K562 (cell line): Measurements from ENCODE around the gene COL8A2. TPM values are rescaled to one million over a fixed set of nuclear protein-coding genes. Genes with fewer than 3 reads are reported as not detected.

Source experiments
- BCL6 ChIP-seq: fragments of 250-450 bp; sonication (Bioruptor Pico); IDR thresholded peaks from 2 replicates; pipeline ENCODE4 v1.4.0; 2020
- BRF1 ChIP-seq: IDR thresholded peaks from 3 replicates; pipeline ENCODE4 v1.6.1; 2011; ENCODE audit warnings: borderline replicate concordance, mild to moderate bottlenecking; ENCODE audit not compliant: insufficient read length; ENCODE audit errors: extremely low read depth
- CTBP1 ChIP-seq: fragments of 450-650 bp; IDR thresholded peaks from 2 replicates; pipeline ENCODE4 v1.6.1; 2016; ENCODE audit warnings: borderline replicate concordance
- DPF2 ChIP-seq: fragments of 450-650 bp; IDR thresholded peaks from 2 replicates; pipeline ENCODE4 v1.6.1; 2016
- E2F4 ChIP-seq: sonication (generic); formaldehyde crosslinking; IDR thresholded peaks from 2 replicates; pipeline ENCODE4 v1.8.0; 2022; ENCODE audit warnings: mild to moderate bottlenecking, low read depth, missing genetic modification reagents
- ESRRA ChIP-seq: fragments of 450-650 bp; IDR thresholded peaks from 2 replicates; pipeline ENCODE4 v1.6.1; 2014; ENCODE audit warnings: low read depth, mild to moderate bottlenecking, moderate library complexity, borderline replicate concordance
- EWSR1 ChIP-seq: fragments of 450-650 bp; IDR thresholded peaks from 2 replicates; pipeline ENCODE4 v1.6.1; 2018; ENCODE audit warnings: borderline replicate concordance, mild to moderate bottlenecking, low read depth, moderate library complexity; ENCODE audit not compliant: partially characterized antibody
- FOXK1 ChIP-seq: sonication (generic); formaldehyde crosslinking; IDR thresholded peaks from 2 replicates; pipeline ENCODE4 v1.8.0; 2022; ENCODE audit warnings: missing genetic modification reagents, mild to moderate bottlenecking, borderline replicate concordance
- HDAC1 ChIP-seq, 2 experiments: fragments of 450-650 bp; IDR thresholded peaks; 2 replicates each; pipeline ENCODE4 v1.6.1; 2016 to 2017; ENCODE audit warnings: inconsistent platforms in 1 of 2, mild to moderate bottlenecking in 1 of 2, moderate library complexity in 1 of 2
- HES1 ChIP-seq: fragments of 450-650 bp; IDR thresholded peaks from 2 replicates; pipeline ENCODE4 v1.6.1; 2016; ENCODE audit warnings: low read depth, mild to moderate bottlenecking, moderate library complexity
- HMGXB4 ChIP-seq: sonication (generic); formaldehyde crosslinking; IDR thresholded peaks from 2 replicates; pipeline ENCODE4 v1.8.1; 2023; ENCODE audit warnings: mild to moderate bottlenecking, missing genetic modification reagents
- IFI16 ChIP-seq: fragments of 250-450 bp; sonication (Bioruptor Pico); IDR thresholded peaks from 2 replicates; pipeline ENCODE4 v2.1.2; 2022; ENCODE audit warnings: mild to moderate bottlenecking, inconsistent platforms
- KDM1A ChIP-seq, 2 experiments: fragments of 450-650 bp; IDR thresholded peaks; 2 replicates each; pipeline ENCODE4 v1.6.1; 2016; ENCODE audit warnings: mild to moderate bottlenecking in 2 of 2
- MAFG ChIP-seq: fragments of 450-650 bp; conservative IDR thresholded peaks from 2 replicates; pipeline ENCODE4 v1.6.1; 2016; ENCODE audit warnings: missing genetic modification characterization, missing compliant biosample characterization
- MEF2A ChIP-seq: IDR thresholded peaks from 2 replicates; pipeline ENCODE4 v1.6.1; 2011; ENCODE audit warnings: low read depth, mild to moderate bottlenecking, low read length, moderate library complexity; ENCODE audit not compliant: control insufficient read depth
- MYNN ChIP-seq, 2 experiments: sonication (generic); formaldehyde crosslinking in 1 of 2; IDR thresholded peaks; 2 replicates each; pipeline versions ENCODE4 v1.5.0 to v1.6.1; 2016 to 2020; ENCODE audit warnings: antibody characterized with exemption in 1 of 2, missing genetic modification reagents in 1 of 2
- NR4A1 ChIP-seq, 2 experiments: fragments of 250-450 bp in 1 of 2; fragments of 450-650 bp in 1 of 2; sonication (Bioruptor Pico) in 1 of 2; IDR thresholded peaks; 2 replicates each; pipeline versions ENCODE4 v1.4.0 to v1.6.1; 2016 to 2020; ENCODE audit warnings: mild to moderate bottlenecking in 2 of 2, missing compliant biosample characterization in 1 of 2, missing genetic modification characterization in 1 of 2, moderate library complexity in 1 of 2
- TRIM28 ChIP-seq: fragments of 450-650 bp; IDR thresholded peaks from 2 replicates; pipeline ENCODE4 v1.6.1; 2017
- U2AF1 ChIP-seq: fragments of 200-400 bp; formaldehyde crosslinking; optimal IDR thresholded peaks from 2 replicates; pipeline ENCODE3; 2017; ENCODE audit warnings: mild to moderate bottlenecking, low read depth, low read length, moderate library complexity
- XRCC4 ChIP-seq: IDR thresholded peaks from one replicate; pipeline ENCODE4 v1.6.1; 2011; ENCODE audit not compliant: insufficient read depth, insufficient read length; ENCODE audit errors: extremely low read depth
- ZBTB2 ChIP-seq: fragments of 450-650 bp; IDR thresholded peaks from 2 replicates; pipeline ENCODE4 v1.6.1; 2016; ENCODE audit warnings: antibody characterized with exemption
- ZFPM2 ChIP-seq: fragments of 250-450 bp; sonication (Bioruptor Pico); IDR thresholded peaks from 2 replicates; pipeline ENCODE4 v1.5.1; 2022; ENCODE audit warnings: mild to moderate bottlenecking
- ZNF124 ChIP-seq: sonication (generic); formaldehyde crosslinking; IDR thresholded peaks from 2 replicates; pipeline ENCODE4 v1.8.1; 2022; ENCODE audit warnings: missing genetic modification reagents
- ZNF316 ChIP-seq: fragments of 450-650 bp; IDR thresholded peaks from 2 replicates; pipeline ENCODE4 v1.6.1; 2016
- ZNF778 ChIP-seq: fragments of 450-650 bp; formaldehyde crosslinking; IDR thresholded peaks from 2 replicates; pipeline ENCODE4 v1.4.0; 2020; ENCODE audit warnings: mild to moderate bottlenecking, moderate library complexity
- polyA plus RNA-seq, 8 experiments: library from polyadenylated mRNA; depleted of rRNA in 4 of 8; stranded (reverse) in 5 of 8; unstranded in 3 of 8; fragments of >200 nt; fragmentation: Nextera tagmentation in 2 of 8; fragmentation: Illumina TruSeq in 1 of 8; extraction: Ambion mirVana in 2 of 8; extraction: Trizol in 1 of 8; gene quantifications; 2 replicates each; pipeline versions ENCODE4 v1.2.1 to v1.2.3, GENCODE V29; 2011 to 2014; ENCODE audit warnings: inconsistent platforms in 1 of 8, missing spikeins in 1 of 8
- total RNA-seq, 7 experiments: library from RNA; depleted of rRNA in 6 of 7; stranded (reverse); fragments of >200 nt in 6 of 7; fragmentation: Illumina TruSeq in 2 of 7; extraction: Trizol in 2 of 7; gene quantifications; 2 replicates each; pipeline versions ENCODE4 v1.2.1 to v1.2.3, GENCODE V29; 2011 to 2021; ENCODE audit warnings: low replicate concordance in 1 of 7

COL8A2 gene
- total and polyA plus RNA-seq, 9 of the 15 experiments (the other 6 are each of a cell fraction or from before 2014, with no cell fraction given): 0.03 to 0.14 (median 0.04) TPM; not detected in 5

GRCh38 chr1:36126005-36126716, 1.1 kb upstream of the COL8A2 start (continued):
- TF ChIP-seq HMGXB4 (CRISPR knock-in tag): no peak
- no peak for TF ChIP-seq IFI16
- no peak for TF ChIP-seq CTBP1
- no peak for TF ChIP-seq DPF2
- TF ChIP-seq MEF2A: no peak
- no peak for TF ChIP-seq U2AF1
- TF ChIP-seq ZNF778: no peak
- no peak for TF ChIP-seq FOXK1 (CRISPR knock-in tag)
- TF ChIP-seq E2F4 (CRISPR knock-in tag): no peak
- no peak for TF ChIP-seq BRF1
- TF ChIP-seq ZNF124 (CRISPR knock-in tag): no peak
- 0 out of 2 replicates have a peak, but pooled peaks have one; percentile 15 for TF ChIP-seq ZBTB2
- no peak for TF ChIP-seq NR4A1 (CRISPR knock-in tag; IDR thresholded peaks at IDR 0.05)
- no peak for TF ChIP-seq NR4A1 (tag; IDR thresholded peaks at IDR 0.05)
- no peak for TF ChIP-seq ESRRA
- TF ChIP-seq ZFPM2 (CRISPR knock-in tag): no peak
- TF ChIP-seq KDM1A (IDR thresholded peaks at IDR 0.05): peak in 1 of 2 experiments; percentile 34; a peak in 1 of 4 replicates
- no peak for TF ChIP-seq MAFG (tag)
- TF ChIP-seq XRCC4: no peak
- TF ChIP-seq HDAC1 (IDR thresholded peaks at IDR 0.05): peak in 1 of 2 experiments; percentile 49; a peak in 1 of 4 replicates
- TF ChIP-seq ZNF316: no peak
- TF ChIP-seq MYNN (IDR thresholded peaks at IDR 0.05): peak; percentile 90
- no peak for TF ChIP-seq MYNN (CRISPR knock-in tag; IDR thresholded peaks at IDR 0.05)
- no peak for TF ChIP-seq TRIM28
- no peak for TF ChIP-seq EWSR1
- no peak for TF ChIP-seq HES1
- TF ChIP-seq BCL6 (CRISPR knock-in tag): no peak
